ENCODE measurements around the gene SNPH.
"Not testable (repeated sequence)": the region's sequence is repeated elsewhere in the genome, so short reads cannot be mapped to it uniquely, and the experiment has no call there.

SNPH gene, protein sequence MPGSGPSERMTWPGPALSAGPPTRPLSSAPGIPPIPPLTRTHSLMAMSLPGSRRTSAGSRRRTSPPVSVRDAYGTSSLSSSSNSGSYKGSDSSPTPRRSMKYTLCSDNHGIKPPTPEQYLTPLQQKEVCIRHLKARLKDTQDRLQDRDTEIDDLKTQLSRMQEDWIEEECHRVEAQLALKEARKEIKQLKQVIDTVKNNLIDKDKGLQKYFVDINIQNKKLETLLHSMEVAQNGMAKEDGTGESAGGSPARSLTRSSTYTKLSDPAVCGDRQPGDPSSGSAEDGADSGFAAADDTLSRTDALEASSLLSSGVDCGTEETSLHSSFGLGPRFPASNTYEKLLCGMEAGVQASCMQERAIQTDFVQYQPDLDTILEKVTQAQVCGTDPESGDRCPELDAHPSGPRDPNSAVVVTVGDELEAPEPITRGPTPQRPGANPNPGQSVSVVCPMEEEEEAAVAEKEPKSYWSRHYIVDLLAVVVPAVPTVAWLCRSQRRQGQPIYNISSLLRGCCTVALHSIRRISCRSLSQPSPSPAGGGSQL

GRCh38 chr20:1266167-1266973, at the start of gene SNPH:
TSS of gene SNPH (plus strand) at chr20:1266294. CDS start at chr20:1296240, 29,946 bp downstream.
- TF ChIP-seq, protein P1, sequence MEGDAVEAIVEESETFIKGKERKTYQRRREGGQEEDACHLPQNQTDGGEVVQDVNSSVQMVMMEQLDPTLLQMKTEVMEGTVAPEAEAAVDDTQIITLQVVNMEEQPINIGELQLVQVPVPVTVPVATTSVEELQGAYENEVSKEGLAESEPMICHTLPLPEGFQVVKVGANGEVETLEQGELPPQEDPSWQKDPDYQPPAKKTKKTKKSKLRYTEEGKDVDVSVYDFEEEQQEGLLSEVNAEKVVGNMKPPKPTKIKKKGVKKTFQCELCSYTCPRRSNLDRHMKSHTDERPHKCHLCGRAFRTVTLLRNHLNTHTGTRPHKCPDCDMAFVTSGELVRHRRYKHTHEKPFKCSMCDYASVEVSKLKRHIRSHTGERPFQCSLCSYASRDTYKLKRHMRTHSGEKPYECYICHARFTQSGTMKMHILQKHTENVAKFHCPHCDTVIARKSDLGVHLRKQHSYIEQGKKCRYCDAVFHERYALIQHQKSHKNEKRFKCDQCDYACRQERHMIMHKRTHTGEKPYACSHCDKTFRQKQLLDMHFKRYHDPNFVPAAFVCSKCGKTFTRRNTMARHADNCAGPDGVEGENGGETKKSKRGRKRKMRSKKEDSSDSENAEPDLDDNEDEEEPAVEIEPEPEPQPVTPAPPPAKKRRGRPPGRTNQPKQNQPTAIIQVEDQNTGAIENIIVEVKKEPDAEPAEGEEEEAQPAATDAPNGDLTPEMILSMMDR (conservative IDR thresholded peaks at IDR 0.05; ENCODE audit: low read length), result no peak
- no peak for TF ChIP-seq EZH2phosphoT487 (IDR thresholded peaks at IDR 0.05; ENCODE audit: borderline replicate concordance)
- Histone ChIP-seq H3K9me3 (ENCODE audit: insufficient read depth, low read depth, low read length) (0 out of 2 replicates have a peak, but pooled peaks cover 7% of the 10 kb centered on the region), H3K79me2 (ENCODE audit: insufficient read depth, low read length) (no peaks in the 10 kb centered on the region), H3K9ac (ENCODE audit: low read depth, low read length, poor library complexity, severe bottlenecking) (peak within 1 kb of the TSS; percentile 65), H3K4me3 (ENCODE audit: low read length, poor library complexity, severe bottlenecking) (peak within 1 kb of the TSS; percentile 76), H3K36me3 (ENCODE audit: insufficient read depth, low read length) (no peaks in the 10 kb centered on the region), H3K4me1 (ENCODE audit: insufficient read depth, low read length, poor library complexity, severe bottlenecking) (peaks cover 13% of the 10 kb centered on the region), H4K20me1 (ENCODE audit: insufficient read depth, low read length, poor library complexity, severe bottlenecking) (no peaks in the 10 kb centered on the region), H3K27me3 (ENCODE audit: insufficient read depth, low read length, poor library complexity, severe bottlenecking) (no peaks in the 10 kb centered on the region), H3K4me2 (ENCODE audit: low read depth, low read length, poor library complexity, severe bottlenecking) (peak within 1 kb of the TSS; percentile 81), H3K9me2 (replicated peaks; ENCODE audit: low read depth, low read length) (no peaks in the 10 kb centered on the region), H3F3A (ENCODE audit: low read depth) (no peaks in the 10 kb centered on the region), H2AFZ (ENCODE audit: low read length) (peak within 1 kb of the TSS; percentile 94)

- H3K36me3 ChIP-seq (ENCODE audit: insufficient read depth, low read length); H3K9ac ChIP-seq (ENCODE audit: low read depth, low read length, poor library complexity, severe bottlenecking); H3K27me3 ChIP-seq (ENCODE audit: insufficient read depth, low read length, poor library complexity, severe bottlenecking); H3K79me2 ChIP-seq (ENCODE audit: insufficient read depth, low read length); H3K4me3 ChIP-seq (ENCODE audit: low read length, poor library complexity, severe bottlenecking); H4K20me1 ChIP-seq (ENCODE audit: insufficient read depth, low read length, poor library complexity, severe bottlenecking); H2AFZ ChIP-seq (ENCODE audit: low read length); H3K9me2 ChIP-seq (replicated peaks; ENCODE audit: low read depth, low read length); H3F3A ChIP-seq (ENCODE audit: low read depth); H3K4me1 ChIP-seq (ENCODE audit: insufficient read depth, low read length, poor library complexity, severe bottlenecking); H3K4me2 ChIP-seq (ENCODE audit: low read depth, low read length, poor library complexity, severe bottlenecking); H3K9me3 ChIP-seq (ENCODE audit: insufficient read depth, low read depth, low read length): not testable (repeated sequence)
These were observed 49.3 kb upstream of the SNPH start for GRCh38 chr20:1216527-1217427.

DNA sequence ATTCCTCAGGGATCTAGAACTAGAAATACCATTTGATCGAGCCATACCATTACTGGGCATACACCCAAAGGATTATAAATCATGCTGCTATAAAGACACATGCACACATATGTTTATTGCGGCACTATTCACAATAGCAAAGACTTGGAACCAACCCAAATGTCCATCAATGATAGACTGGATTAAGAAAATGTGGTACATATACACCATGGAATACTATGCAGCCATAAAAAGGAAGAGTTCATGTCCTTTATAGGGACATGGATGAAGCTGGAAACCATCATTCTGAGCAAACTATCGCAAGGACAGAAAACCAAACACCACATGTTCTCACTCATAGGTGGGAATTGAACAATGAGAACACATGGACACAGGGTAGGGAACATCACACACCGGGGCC, 43.3 kb upstream of the SNPH start:
- not testable (repeated sequence) for H3K4me2 ChIP-seq (ENCODE audit: low read depth, low read length, poor library complexity, severe bottlenecking); H3K9me3 ChIP-seq (ENCODE audit: insufficient read depth, low read depth, low read length); H3K4me3 ChIP-seq (ENCODE audit: low read length, poor library complexity, severe bottlenecking); H3K4me1 ChIP-seq (ENCODE audit: insufficient read depth, low read length, poor library complexity, severe bottlenecking); H3K27me3 ChIP-seq (ENCODE audit: insufficient read depth, low read length, poor library complexity, severe bottlenecking); H3K79me2 ChIP-seq (ENCODE audit: insufficient read depth, low read length); H3K9me2 ChIP-seq (replicated peaks; ENCODE audit: low read depth, low read length); H4K20me1 ChIP-seq (ENCODE audit: insufficient read depth, low read length, poor library complexity, severe bottlenecking); H3F3A ChIP-seq (ENCODE audit: low read depth); H3K9ac ChIP-seq (ENCODE audit: low read depth, low read length, poor library complexity, severe bottlenecking); H3K36me3 ChIP-seq (ENCODE audit: insufficient read depth, low read length); H2AFZ ChIP-seq (ENCODE audit: low read length)
